Activated CD8-positive, alpha-beta memory T cell treated with anti-CD3 and anti-CD28 coated beads, Interleukin-2, amount 50 U/mL, for 48 hours (primary cell): ENCODE data around the gene DDX23.

Experiments
- DNase-seq: peaks from one replicate; pipeline ENCODE4 v3.0.0-alpha.2; 2020

The DDX23 gene

DNA sequence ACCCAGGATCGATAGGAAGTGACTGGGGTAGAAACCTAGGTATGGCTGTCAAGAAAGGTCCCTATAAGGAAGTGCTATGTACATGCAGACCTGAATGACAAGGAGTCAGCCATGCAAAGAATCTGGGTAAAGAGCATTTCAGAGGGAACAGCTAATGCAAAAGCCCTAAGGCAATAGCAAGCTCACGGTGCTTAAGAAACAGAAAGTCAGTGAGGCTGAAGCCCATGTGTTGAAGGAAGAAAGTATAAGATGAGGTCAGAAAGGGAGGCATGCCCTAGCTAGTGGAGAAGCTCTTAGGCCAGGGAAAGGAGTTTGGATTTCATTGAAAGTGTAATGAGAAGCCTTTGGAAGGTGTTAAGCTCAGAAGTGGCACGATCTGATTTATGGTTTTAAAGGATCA lies 57.1 kb downstream of the DDX23 start:
- no peak for DNase-seq

DNA sequence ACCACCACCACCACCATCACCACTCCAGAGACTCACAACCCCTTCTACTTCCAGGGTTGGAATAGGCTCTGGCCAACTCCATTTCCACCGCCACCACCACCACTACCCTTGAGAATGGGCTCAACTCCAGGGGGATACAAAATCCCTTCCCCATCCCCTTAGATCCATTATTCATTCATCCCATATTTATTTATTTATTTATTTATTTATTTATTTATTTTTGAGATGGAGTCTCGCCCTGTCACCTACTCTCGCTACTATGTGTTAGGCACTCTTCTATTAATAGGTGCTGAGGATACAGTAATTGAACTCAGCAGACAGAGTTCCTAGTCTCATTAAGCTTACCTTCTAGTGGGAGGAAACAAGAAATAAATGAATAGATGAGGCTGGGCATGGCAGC lies 58.3 kb downstream of the DDX23 start:
- DNase-seq, result no peak

GRCh38 chr12:48789858-48790326 lies 62.1 kb downstream of the DDX23 start:
- DNase-seq, result no peak

- DNase-seq, result no peak
Measured at GRCh38 chr12:48788854-48789775, 62.8 kb downstream of the DDX23 start, which contains the start of gene ADCY6. Gene ADCY6, minus strand, starts transcription at chr12:48789089. Its CDS starts 5,655 bp downstream, at chr12:48783434.

GRCh38 chr12:48788524-48788853 lies 63.5 kb downstream of the DDX23 start:
- no peak for DNase-seq

DNA sequence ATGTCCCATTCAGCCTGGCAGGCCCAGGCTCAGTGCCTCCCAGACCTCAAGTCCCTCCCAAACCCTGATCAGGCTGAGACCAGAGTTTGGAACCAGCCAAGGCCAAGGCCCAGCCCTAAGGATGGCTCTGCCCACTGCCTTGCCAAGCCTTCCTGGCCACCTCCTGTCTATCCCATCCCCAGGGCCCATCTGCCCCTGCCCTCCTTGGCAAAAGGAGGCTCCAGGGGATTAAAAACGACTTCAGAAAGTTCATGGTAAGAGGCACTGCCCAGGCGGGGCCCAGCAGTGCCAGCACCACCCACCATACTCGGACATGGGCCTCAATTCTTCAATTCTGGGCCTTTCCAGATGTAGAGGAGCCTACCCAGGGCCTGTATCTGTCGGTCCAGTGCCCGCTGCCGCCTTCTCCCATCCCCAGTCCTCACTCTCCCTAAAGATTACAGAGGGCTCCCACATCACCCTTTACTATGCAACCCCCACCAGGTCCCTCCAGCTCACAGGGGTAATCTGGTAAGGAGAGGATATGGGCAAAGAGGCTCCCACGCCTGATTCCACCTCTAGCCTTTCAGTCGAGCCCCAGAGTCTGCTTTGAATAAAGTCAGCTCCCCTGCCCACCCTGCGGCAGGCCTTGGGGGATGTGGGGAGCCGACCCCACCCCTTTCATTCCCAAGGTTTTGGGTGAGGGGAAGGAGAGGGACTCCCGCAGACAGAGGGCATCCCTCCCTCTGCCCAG lies 64.0 kb downstream of the DDX23 start:
- no peak for DNase-seq

- no peak for DNase-seq
Measured at GRCh38 chr12:48786591-48787544, 65.1 kb downstream of the DDX23 start.

DNA sequence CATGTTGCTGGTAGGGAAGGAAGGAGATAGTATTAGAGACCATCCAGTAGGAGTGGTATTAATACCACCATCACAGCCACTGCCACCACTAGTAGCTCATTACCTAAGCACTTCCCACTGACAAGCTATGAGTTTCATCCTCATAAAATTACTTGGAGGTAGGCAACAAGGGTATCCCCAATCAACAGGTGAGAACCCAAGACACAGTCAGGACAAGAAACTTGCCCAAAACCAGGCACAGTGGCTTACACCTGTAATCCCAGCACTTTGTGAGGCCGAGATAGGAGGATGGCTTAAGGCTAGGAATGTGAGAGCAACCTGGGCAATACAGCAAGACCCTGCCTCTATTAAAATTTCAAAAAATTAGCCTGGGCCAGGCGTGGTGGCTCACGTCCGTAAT lies 68.5 kb downstream of the DDX23 start:
- DNase-seq, result no peak

GRCh38 chr12:48782457-48783395 lies 69.2 kb downstream of the DDX23 start:
- DNase-seq, result no peak

DNA sequence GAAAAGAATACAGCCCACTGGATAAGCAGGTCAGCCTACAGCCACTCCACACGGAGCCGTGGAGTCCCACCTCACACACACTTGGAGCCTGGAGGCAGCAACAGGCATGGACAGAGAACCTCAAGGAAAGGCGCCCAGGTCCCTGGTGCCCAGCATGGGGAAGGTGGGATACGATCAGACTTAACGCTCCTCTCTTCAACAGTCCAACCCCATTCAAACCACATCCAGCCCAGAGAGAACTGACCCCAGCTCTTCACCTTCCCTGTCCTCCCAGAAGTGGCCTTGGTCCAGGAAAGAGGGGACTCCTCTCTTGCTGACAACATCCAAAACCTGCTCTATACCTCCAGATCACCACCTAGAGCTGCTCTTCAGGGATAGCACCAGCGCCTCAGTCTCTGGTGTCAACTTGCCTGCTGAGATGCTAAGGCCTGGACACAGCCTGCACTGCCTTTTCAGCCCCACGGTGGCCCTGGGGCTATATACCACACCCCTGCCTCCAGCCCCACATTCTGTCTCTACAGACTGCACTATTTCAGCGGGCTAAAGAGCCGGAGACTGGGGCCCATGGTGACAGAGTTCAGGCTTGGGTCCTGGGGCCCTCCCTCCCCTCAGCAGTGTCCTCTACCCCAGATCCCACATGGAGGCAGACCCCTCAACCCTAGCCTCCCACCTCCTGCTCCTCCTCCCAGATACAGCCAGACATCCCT lies 70.1 kb downstream of the DDX23 start:
- no peak for DNase-seq

- DNase-seq, result no peak
Measured at GRCh38 chr12:48780381-48781025, 71.5 kb downstream of the DDX23 start.

GRCh38 chr12:48779869-48780268 lies 72.1 kb downstream of the DDX23 start:
- DNase-seq, result no peak
